Measurements from ENCODE around the gene HCFC1R1.
"Not testable (repeated sequence)": the region's sequence is repeated elsewhere in the genome, so short reads cannot be mapped to it uniquely, and the experiment has no call there.

The HCFC1R1 gene

DNA sequence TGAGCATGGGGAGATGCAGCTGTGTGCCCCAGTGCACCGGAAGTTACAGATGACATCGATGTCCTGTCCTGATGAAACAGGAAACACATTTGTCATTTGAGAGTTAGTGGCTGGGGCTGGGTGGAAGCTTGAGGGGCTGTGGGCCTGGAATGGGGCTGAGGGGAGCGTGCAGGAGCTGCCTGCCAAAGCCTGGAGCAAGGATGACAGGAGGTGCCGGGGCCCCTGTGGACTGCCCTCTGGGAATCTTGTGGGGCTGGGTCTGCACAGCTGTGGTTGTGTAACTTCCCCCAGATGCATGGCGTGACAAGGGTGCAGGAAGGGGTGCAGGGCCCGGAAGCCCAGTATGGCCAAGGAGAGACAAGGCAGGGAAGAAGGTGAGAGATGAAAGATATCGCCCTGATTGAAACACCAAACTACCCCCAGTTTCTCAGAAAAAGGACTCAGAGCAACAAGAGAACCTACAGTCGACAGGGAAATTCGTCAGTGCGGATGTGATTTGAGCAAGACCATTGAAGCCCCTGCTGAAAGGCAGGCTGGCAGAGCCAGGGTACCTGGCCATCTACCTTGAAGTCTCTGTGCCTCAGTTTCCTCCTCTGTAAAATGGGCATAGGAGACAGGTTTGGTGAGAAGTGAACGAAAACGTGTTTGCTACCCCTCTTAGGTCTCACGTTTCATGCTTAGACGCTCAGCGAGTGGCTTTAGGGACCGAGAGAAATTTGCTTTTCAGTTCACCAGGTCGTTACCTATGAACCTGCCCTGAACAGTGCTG lies 31.4 kb upstream of the HCFC1R1 start:
- DNase-seq (ENCODE audit: low spot score): no peak
- TF ChIP-seq, protein P1, sequence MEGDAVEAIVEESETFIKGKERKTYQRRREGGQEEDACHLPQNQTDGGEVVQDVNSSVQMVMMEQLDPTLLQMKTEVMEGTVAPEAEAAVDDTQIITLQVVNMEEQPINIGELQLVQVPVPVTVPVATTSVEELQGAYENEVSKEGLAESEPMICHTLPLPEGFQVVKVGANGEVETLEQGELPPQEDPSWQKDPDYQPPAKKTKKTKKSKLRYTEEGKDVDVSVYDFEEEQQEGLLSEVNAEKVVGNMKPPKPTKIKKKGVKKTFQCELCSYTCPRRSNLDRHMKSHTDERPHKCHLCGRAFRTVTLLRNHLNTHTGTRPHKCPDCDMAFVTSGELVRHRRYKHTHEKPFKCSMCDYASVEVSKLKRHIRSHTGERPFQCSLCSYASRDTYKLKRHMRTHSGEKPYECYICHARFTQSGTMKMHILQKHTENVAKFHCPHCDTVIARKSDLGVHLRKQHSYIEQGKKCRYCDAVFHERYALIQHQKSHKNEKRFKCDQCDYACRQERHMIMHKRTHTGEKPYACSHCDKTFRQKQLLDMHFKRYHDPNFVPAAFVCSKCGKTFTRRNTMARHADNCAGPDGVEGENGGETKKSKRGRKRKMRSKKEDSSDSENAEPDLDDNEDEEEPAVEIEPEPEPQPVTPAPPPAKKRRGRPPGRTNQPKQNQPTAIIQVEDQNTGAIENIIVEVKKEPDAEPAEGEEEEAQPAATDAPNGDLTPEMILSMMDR (IDR thresholded peaks at IDR 0.05; ENCODE audit: extremely low read depth, missing control alignments): no peak

DNA sequence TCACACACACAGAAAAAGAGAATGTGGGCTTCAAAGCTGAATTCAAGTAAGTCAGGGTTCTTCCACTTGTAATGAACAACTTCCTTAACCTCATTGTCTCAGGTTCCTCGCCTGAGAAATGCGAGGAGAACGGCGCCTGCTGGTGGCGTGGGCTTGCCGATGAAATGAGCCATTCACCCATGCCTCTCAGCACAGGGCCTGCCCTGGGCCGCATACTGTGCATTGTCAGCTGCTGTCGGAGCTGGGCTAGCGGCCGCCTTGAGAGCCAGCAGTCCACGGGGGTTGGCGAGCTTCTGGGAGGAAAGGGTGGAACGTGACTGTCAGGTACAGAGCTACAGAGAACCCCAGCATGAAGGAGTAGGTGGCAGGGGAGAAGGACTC lies 29.6 kb upstream of the HCFC1R1 start:
- not testable (repeated sequence) for DNase-seq (ENCODE audit: low spot score)

DNA sequence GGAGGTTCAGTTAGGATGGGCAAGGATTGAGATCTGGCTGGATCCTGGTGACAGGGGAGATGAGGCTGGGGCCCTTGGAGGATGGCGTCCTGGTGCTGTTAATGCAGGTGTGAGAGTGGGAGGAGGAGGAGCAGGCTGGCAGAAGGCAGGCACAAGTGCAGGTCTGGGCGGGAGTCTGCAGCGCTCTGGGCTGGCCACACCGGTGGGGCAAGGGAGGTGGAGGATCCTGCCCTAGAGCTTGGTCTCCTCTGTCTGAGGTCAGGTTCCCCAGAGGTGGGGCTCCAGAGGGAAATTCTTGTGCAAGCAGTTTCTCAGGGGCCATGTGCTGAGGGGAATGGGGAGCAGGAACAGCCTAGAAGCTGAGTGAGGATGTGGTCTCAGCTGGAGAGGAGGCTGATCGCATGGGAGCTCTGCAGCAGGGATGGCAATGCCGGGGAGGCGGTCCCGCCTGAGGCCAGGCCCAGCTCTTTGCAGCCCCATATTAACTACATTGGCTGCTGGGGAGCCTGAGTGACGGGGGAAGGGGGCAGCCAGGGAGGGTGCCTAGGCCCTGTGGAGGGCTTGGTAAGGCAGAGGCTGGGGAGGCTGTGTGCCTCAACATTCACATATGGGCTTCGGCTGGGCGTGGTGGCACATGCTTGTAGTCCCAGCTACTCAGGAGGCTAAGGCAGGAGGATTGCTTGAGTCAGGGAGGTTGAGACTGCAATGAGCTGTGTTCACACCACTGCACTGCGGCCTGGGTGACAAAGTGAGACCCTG lies 29.0 kb upstream of the HCFC1R1 start:
- not testable (repeated sequence) for DNase-seq (ENCODE audit: low spot score)

GRCh38 chr16:3051494-3051893 lies 27.8 kb upstream of the HCFC1R1 start:
- TF ChIP-seq, protein P1 (IDR thresholded peaks at IDR 0.05; ENCODE audit: extremely low read depth, missing control alignments): no peak
- no peak for DNase-seq (ENCODE audit: low spot score)

- DNase-seq (ENCODE audit: low spot score): no peak
- TF ChIP-seq, protein P1 (IDR thresholded peaks at IDR 0.05; ENCODE audit: extremely low read depth, missing control alignments): no peak
Measured at GRCh38 chr16:3051009-3051408, 27.3 kb upstream of the HCFC1R1 start.

GRCh38 chr16:3050487-3050886 lies 26.7 kb upstream of the HCFC1R1 start:
- no peak for DNase-seq (ENCODE audit: low spot score)
- TF ChIP-seq, protein P1 (IDR thresholded peaks at IDR 0.05; ENCODE audit: extremely low read depth, missing control alignments): no peak

- TF ChIP-seq, protein P1 (IDR thresholded peaks at IDR 0.05; ENCODE audit: extremely low read depth, missing control alignments): no peak
- DNase-seq (ENCODE audit: low spot score): no peak
Measured at GRCh38 chr16:3049921-3050481, 26.3 kb upstream of the HCFC1R1 start.

- TF ChIP-seq, protein P1 (IDR thresholded peaks at IDR 0.05; ENCODE audit: extremely low read depth, missing control alignments): no peak
- DNase-seq (ENCODE audit: low spot score): no peak
Measured at GRCh38 chr16:3047387-3047720, 23.6 kb upstream of the HCFC1R1 start.
